GM18505 (cell line): ENCODE measurements around the gene WNK2.

Source experiments
- ATAC-seq: cut with Tn5 transposase; IDR thresholded peaks from one replicate; pipeline ENCODE4 v1.9.1; 2021; ENCODE audit not compliant: unreplicated experiment
- POLR2A ChIP-seq: IDR thresholded peaks from 4 replicates; pipeline ENCODE4 v1.6.1; 2011; ENCODE audit warnings: borderline replicate concordance; ENCODE audit not compliant: insufficient read depth, insufficient read length; ENCODE audit errors: extremely low read depth

WNK2 gene

GRCh38 chr9:93270976-93271375 lies 87.0 kb downstream of the WNK2 start:
- no peak for TF ChIP-seq POLR2A
- no peak for ATAC-seq

GRCh38 chr9:93276973-93277372 lies 93.0 kb downstream of the WNK2 start:
- ATAC-seq: no peak
- no peak for TF ChIP-seq POLR2A

DNA sequence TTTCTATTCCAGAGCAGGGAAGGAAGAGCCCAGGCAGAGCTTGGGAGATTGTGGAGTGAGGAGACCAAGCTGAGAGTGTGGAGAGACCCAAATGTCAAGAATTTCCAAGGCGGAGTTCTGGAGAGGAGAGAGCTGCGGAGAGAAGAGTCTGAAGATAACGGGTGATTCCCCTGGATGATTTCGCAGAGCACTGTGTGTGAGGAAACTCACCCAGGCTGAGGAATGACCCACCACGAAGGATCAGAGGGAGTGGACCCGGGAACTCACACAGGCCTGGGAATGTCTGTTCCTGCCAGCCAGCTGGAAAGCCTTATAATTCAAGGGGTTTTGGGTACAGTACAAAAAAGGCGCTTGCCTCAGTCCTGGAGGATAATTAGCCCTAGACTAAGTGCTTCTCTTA lies 94.2 kb downstream of the WNK2 start:
- no peak for TF ChIP-seq POLR2A
- ATAC-seq: no peak

- no peak for TF ChIP-seq POLR2A
- no peak for ATAC-seq
Measured at GRCh38 chr9:93280661-93281259, 96.8 kb downstream of the WNK2 start.

DNA sequence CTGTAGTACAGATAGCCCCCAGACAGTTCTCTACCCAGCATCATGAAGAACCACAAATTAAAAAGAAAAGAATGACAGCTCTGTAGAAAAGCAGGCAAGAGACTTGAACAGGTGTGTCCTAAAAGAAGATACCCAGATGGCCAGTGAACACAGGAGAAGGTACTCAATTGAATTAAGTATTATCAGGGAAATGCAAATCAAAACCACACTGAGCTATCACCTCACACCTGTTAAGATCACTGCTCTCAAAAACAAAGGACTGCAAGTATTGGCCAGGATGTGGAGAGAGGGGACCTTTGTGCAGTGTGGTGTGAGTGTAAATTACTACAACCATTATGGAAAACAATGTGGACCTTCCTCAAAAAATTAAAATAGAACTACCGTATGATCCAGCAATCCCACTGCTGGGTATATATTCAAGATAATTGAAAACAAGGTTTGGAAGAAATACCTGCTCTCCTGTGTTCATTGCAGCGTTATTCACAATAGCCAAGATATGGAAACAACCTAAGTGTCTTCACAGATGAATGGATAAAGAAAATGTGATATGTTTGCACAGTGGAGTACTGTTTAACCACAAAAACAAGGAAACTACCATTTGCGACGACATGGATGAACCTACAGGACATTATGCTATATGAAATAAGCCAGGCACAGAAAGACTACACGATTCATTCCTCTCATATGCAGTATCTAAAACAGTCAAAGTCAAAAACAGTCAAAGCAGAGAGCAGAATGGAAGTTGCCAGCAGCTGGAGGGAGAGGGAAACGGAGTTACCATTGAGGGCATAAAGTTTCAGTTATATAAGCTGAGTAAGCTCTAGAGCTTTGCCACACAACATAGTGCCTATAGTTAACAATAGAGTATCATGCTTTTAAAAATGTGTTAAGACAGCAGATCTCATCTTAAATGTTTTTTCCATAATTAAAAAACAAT lies 102.6 kb downstream of the WNK2 start:
- ATAC-seq: no peak
- no peak for TF ChIP-seq POLR2A

GRCh38 chr9:93287189-93287552 lies 103.2 kb downstream of the WNK2 start:
- no peak for ATAC-seq

DNA sequence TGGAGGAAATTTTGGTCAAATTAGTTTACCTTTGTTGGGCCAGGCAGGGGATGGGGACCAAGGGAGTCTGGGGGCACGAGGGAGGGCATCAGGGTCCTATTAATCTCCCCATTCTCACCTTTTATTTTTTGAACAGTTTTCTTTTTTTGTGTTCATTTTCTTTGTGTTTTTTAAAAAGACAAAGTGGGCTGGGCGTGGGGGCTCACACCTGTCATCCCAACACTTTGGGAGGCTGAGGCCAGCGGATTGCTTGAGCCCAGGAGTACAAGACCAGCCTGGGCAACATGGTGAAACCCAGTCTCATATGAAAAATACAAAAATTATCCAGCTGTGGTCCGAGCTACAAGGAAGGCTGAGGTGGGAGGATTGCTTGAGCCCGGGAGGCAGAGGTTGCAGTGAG lies 103.7 kb downstream of the WNK2 start:
- no peak for TF ChIP-seq POLR2A
- ATAC-seq: no peak

More at GRCh38 chr9:93287189-93287552, 103.2 kb downstream of the WNK2 start:
- TF ChIP-seq POLR2A: no peak

DNA sequence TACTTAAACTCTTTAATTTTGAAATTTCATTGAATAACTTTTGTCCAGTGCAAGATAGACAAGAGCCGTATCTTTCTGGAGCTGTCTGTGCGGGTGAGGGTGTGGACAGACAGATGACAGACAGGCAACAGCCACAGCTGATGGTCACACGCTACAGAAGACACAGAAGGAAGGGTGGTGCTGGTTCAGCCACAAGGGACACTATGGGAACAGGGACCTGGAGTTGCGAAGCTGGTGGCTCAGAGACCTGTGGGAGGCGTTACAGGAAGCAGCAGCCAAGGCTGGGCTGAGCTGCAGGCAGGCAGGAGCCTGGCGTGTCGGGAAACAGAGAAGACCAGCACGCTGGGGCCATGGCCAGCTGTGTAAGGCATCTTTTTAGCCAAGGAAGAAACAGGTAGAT lies 104.4 kb downstream of the WNK2 start:
- ATAC-seq: no peak
- TF ChIP-seq POLR2A: no peak

- ATAC-seq: no peak
Measured at GRCh38 chr9:93288891-93289883, 105.2 kb downstream of the WNK2 start.

DNA sequence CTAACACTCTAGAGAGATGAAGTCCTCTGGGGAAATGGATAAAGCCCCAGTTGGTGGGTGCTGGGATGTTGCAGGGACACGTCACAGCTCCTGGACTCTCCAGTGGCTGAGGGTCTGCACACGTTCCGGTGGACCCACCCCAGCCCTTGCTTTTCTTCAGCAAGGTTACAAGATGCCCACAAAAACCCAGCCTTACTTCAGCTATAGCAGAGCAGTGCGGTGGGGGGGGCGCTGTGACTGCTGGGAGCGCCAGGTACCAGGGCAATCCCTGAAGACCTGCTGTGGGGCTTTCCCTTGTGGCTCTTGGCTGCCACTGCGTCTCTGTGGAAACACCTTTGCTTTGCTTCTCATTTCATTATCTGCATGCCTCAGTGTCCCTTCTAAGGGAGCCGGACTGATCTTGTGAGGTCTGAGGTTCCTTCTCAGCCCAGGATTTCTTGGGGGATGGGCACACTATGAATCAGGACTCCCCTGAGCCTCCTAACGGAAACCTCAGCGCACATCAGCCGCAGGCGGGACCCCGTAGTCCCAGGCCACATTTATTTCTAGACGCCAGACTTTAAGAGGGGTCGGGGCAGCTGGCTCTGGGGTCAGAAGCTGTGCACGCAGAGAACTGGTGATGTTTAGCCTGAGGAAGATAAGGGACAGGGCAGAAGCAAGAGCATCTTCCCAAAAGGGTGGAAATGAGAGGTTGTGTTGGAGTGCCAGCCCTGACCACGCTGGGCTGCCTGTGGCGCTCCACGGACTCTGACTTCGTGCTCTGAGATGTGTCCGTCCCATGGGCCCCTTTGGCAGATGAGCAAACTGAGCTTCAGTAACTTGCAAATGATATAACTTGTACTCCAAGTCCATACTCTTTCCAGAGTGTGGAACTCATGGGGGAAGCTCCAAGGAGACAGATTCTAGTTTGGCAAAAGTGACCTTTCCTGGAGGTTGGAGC lies 106.8 kb downstream of the WNK2 start:
- ATAC-seq: no peak
- TF ChIP-seq POLR2A: no peak

More at GRCh38 chr9:93288891-93289883, 105.2 kb downstream of the WNK2 start:
- no peak for TF ChIP-seq POLR2A

DNA sequence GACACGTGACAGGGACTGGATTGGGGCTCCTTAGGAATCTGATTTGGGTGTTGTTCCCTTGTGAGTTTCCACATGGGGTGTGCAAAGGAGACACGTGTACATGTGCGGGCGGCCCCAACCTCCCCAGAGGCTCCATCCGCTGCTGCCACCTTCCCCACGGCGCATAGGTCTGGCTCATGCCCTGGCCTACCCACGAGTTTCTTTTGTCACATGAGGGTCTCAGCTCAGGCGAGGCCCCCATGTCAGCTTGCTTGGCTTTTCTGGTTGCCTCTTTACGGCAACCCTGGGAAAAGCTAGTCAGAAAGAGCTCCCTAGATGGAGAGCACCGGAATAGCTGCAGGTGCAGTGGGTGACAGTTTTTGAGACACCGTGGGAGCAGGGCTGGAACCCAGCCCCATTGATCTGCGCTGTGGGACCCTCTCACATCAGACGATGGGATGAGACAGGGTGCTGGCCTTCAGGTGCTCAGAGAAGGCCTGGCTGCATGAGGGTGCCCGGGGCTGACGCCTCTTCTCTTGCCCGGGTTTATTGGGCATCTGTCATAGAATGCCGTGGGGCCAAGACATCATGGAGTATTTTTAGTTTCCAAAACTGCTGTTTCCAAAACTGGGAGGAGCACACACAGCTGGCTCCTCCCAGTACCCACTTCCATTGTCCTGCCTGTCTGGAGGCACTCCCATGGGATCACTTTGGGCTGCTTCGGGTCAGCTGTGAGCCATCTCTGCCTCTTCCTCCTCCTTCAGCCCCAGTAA lies 107.8 kb downstream of the WNK2 start:
- no peak for TF ChIP-seq POLR2A
- no peak for ATAC-seq

GRCh38 chr9:93292288-93292615 lies 108.3 kb downstream of the WNK2 start:
- no peak for TF ChIP-seq POLR2A
- no peak for ATAC-seq
